ENCODE data around the gene ACTR10. TPM values are rescaled to one million over a fixed set of nuclear protein-coding genes. Genes with fewer than 3 reads are reported as not detected.
A peak's percentile ranks its signal among the peaks of the same experiment; 100 is the strongest.

The ACTR10 gene
- total RNA-seq, 1 donor from 2014 or later, result 92.8 TPM

DNA sequence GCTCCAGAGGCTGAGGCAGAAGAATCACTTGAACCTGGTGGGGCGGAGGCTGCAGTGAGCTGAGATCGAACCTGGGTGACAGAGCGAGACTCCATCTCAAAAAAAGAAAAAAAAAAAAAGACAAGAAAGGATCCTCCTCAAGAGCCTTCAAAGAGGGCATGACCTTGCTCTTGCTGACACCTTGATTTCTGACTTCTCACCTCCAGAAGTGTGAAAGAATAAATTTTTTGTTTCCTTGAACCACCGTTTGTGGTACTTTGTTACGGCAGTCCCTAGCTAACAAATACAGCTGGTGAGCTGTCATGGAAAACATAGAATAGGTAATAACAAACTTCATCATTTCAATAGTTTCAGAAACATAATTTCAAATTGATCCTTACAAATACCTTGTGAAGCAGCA, 1.9 kb upstream of the ACTR10 start:
- Mint-ChIP-seq H3K4me3 (ENCODE audit: unreplicated experiment) (no peak overlapping the region), H3K36me3 (ENCODE audit: low read depth) (no peaks in the 10 kb centered on the region), H3K27ac (ENCODE audit: unreplicated experiment) (no peak overlapping the region), H3K4me1 (ENCODE audit: low read depth) (peaks cover 25% of the 10 kb centered on the region), H3K9me3 (ENCODE audit: low read depth) (no peaks in the 10 kb centered on the region), H3K27me3 (ENCODE audit: low read depth) (peaks cover 2% of the 10 kb centered on the region)
- TF ChIP-seq CTCF (IDR thresholded peaks at IDR 0.05), result no peak
- DNase-seq (ENCODE audit: low spot score), result no peak

DNA sequence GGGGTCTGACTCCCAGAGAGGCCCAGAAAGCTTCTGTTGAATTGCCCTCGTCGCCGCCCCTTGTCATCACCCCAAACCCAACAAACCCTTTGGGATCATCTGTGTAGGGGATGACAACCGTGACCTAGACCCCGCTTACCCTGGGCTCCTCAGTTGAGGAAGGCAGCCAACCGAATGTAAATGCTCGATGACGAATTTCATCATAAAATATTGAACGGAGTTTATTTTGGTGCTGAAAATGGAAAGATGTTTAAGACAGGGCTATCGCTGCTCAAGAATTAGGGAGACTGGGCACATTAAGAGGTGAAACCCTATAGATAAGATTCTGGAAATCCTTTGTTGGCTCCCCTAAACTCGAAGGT, 512 bp downstream of the ACTR10 start:
- DNase-seq (ENCODE audit: low spot score), result no peak

DNA sequence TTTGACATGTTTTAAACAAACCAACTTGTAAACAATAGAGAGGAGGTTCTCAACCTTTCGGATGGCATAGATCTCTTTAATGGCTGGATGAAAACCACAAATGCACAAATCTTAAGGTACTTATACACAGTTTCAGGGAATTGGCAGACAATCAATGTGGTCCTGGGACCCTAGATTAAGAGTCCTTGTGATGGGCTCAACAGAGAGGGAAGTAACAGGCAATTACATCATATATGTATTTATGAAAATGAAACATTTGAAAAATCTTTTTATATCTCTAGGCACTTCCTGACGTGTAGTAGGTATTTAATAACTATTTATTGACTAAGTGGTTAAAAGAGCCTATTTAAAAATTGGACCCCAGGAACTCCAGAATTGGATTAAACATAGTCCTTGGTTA, 897 bp downstream of the ACTR10 start:
- Mint-ChIP-seq H3K36me3 (ENCODE audit: low read depth) (peaks cover 1% of the 10 kb centered on the region), H3K4me3 (ENCODE audit: unreplicated experiment) (peak overlapping the region; percentile 96), H3K4me1 (ENCODE audit: low read depth) (peaks cover 25% of the 10 kb centered on the region), H3K27me3 (ENCODE audit: low read depth) (peaks cover 2% of the 10 kb centered on the region), H3K9me3 (ENCODE audit: low read depth) (no peaks in the 10 kb centered on the region), H3K27ac (ENCODE audit: unreplicated experiment) (peak overlapping the region; percentile 97)
- TF ChIP-seq CTCF (IDR thresholded peaks at IDR 0.05), result no peak
- no peak for DNase-seq (ENCODE audit: low spot score)

More for the DNA sequence above, 512 bp downstream of the ACTR10 start:
- Mint-ChIP-seq H3K27me3 (ENCODE audit: low read depth) (peaks cover 2% of the 10 kb centered on the region), H3K4me3 (ENCODE audit: unreplicated experiment) (peak overlapping the region; percentile 96), H3K4me1 (ENCODE audit: low read depth) (peaks cover 25% of the 10 kb centered on the region), H3K9me3 (ENCODE audit: low read depth) (no peaks in the 10 kb centered on the region), H3K27ac (ENCODE audit: unreplicated experiment) (peak overlapping the region; percentile 97), H3K36me3 (ENCODE audit: low read depth) (peaks cover 1% of the 10 kb centered on the region)
- no peak for TF ChIP-seq CTCF (IDR thresholded peaks at IDR 0.05)

DNA sequence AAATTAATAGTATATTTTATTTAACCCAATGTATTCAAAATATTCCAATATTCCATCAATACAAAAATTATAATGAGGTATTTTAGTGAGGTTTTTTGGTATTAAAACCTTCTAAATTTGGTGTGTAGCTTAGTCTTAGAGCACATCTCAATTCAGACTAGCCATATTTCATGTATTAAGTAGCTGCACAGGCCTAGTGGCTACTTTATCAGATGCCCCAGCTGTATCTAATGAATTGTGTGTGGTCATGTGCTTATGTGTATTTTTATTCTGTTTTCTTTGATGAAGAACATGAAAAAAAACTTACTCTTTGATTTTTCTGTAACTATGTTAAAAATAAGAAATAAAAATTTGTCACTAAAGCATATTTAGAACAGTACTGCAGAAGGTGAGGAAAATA, 13.2 kb downstream of the ACTR10 start:
- no peak for TF ChIP-seq CTCF (IDR thresholded peaks at IDR 0.05)

DNA sequence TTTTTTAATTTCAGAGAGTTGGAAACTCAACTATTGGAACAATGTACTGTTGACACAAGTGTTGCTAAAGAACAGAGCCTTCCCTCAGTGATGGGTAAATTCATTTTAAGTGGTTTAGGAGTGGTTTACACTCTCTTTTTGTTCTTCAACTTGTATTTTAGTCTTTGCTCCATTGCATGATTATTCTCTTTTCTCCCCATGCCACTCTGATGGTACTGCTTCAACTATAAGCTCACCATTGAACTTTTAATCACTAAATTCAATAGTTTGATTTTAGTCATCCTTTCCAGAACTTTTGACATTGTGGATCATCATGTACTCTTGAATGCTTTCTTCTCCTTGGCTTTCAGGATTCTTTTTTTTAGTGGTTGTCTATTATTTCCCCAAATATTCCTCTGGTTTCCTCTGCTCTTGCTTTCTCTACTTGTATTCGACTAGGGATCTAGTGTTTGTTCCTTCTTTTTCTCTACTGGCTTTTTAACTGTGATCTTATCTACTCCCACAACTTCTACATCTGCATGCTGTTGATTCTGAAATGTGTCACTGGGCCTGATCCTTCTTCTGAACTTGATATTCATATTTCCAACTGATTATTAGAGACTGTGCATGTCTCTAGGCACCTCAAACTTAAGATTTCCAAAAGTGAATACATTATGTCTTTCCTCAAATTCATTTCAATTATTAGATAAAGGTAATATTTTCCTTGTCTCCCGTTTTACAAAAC, 15.4 kb downstream of the ACTR10 start:
- Mint-ChIP-seq H3K36me3 (ENCODE audit: low read depth) (peaks cover 25% of the 10 kb centered on the region), H3K4me3 (ENCODE audit: unreplicated experiment) (no peak overlapping the region), H3K27me3 (ENCODE audit: low read depth) (no peaks in the 10 kb centered on the region), H3K9me3 (ENCODE audit: low read depth) (peaks cover 3% of the 10 kb centered on the region), H3K27ac (ENCODE audit: unreplicated experiment) (peak overlapping the region; percentile 39), H3K4me1 (ENCODE audit: low read depth) (peaks cover 17% of the 10 kb centered on the region)
- no peak for DNase-seq (ENCODE audit: low spot score)
- TF ChIP-seq CTCF (IDR thresholded peaks at IDR 0.05), result no peak

More for the DNA sequence above, 13.2 kb downstream of the ACTR10 start:
- Mint-ChIP-seq H3K27ac (ENCODE audit: unreplicated experiment) (no peak overlapping the region), H3K4me1 (ENCODE audit: low read depth) (peaks cover 16% of the 10 kb centered on the region), H3K36me3 (ENCODE audit: low read depth) (peaks cover 28% of the 10 kb centered on the region), H3K9me3 (ENCODE audit: low read depth) (peaks cover 3% of the 10 kb centered on the region), H3K4me3 (ENCODE audit: unreplicated experiment) (no peak overlapping the region), H3K27me3 (ENCODE audit: low read depth) (no peaks in the 10 kb centered on the region)
- DNase-seq (ENCODE audit: low spot score), result no peak
